PC-9 (cell line): ENCODE data around the gene CIAO2A. TPM values are rescaled to one million over a fixed set of nuclear protein-coding genes. Genes with fewer than 3 reads are reported as not detected.

Experiments used
- BruUV-seq: library from RNA; stranded (reverse); fragments of 400-500 nt; replicated peaks from 2 replicates; lab custom pipeline; 2021; lab: Mats Ljungman, UMichigan
- CTCF ChIA-PET: fragments of 300-600 bp; sonication (Branson Sonifier 250); formaldehyde crosslinking; loops from one replicate; lab custom pipeline; 2022; ENCODE audit warnings: antibody characterized with exemption; lab: Charles Lee
- POLR2A ChIA-PET: fragments of 300-600 bp; sonication (Branson Sonifier 250); formaldehyde crosslinking; loops from one replicate; lab custom pipeline; 2022; ENCODE audit warnings: antibody characterized with exemption; ENCODE audit not compliant: unreplicated experiment; lab: Charles Lee
- DNase-seq, 2 experiments: peaks; one replicate each; pipeline versions ENCODE4 v3.0.0 to v3.0.0-alpha.2; 2015 to 2022; ENCODE audit warnings: mixed read lengths in 1 of 2
- H2AFZ ChIP-seq: fragments of 200-600 bp; sonication (generic); 2 replicates; pipeline ENCODE4 v1.8.1; 2017; ENCODE audit warnings: antibody characterized with exemption
- H3F3A ChIP-seq: fragments of 200-600 bp; sonication (generic); 2 replicates; pipeline ENCODE4 v1.8.1; 2017; ENCODE audit warnings: antibody characterized with exemption, mild to moderate bottlenecking, low read depth; ENCODE audit not compliant: insufficient read depth
- H3K27ac ChIP-seq: fragments of 200-600 bp; sonication (generic); 2 replicates; pipeline ENCODE4 v1.6.1; 2016; ENCODE audit warnings: mixed run types
- H3K27me3 ChIP-seq: fragments of 200-600 bp; sonication (generic); 2 replicates; pipeline ENCODE4 v1.6.1; 2016; ENCODE audit warnings: low read depth, mixed run types; ENCODE audit not compliant: insufficient read depth
- H3K36me3 ChIP-seq: fragments of 200-600 bp; sonication (generic); 2 replicates; pipeline ENCODE4 v1.6.1; 2016; ENCODE audit warnings: low read depth, mixed run types
- H3K4me1 ChIP-seq: fragments of 200-600 bp; sonication (generic); replicated peaks from 2 replicates; pipeline ENCODE4 v1.6.1; 2016; ENCODE audit warnings: mixed run types; ENCODE audit not compliant: insufficient read depth
- H3K4me2 ChIP-seq: fragments of 200-600 bp; sonication (generic); 2 replicates; pipeline ENCODE4 v1.6.1; 2017; ENCODE audit warnings: mixed run types
- H3K4me3 ChIP-seq: fragments of 200-600 bp; sonication (generic); 2 replicates; pipeline ENCODE4 v1.6.1; 2016; ENCODE audit warnings: mixed run types
- H3K79me2 ChIP-seq: fragments of 200-600 bp; sonication (generic); 2 replicates; pipeline ENCODE4 v1.6.1; 2017; ENCODE audit warnings: low read depth, mixed run types
- H3K9me2 ChIP-seq: fragments of 200-600 bp; sonication (generic); 2 replicates; pipeline ENCODE4 v1.8.1; 2017; ENCODE audit warnings: mild to moderate bottlenecking; ENCODE audit not compliant: insufficient read depth
- H3K9me3 ChIP-seq: fragments of 200-600 bp; sonication (generic); 2 replicates; pipeline ENCODE4 v1.8.1; 2016; ENCODE audit warnings: low read depth; ENCODE audit not compliant: insufficient read depth
- H4K20me1 ChIP-seq: fragments of 200-600 bp; sonication (generic); 2 replicates; pipeline ENCODE4 v1.8.1; 2017; ENCODE audit not compliant: insufficient read depth
- EZH2 ChIP-seq: fragments of 200-600 bp; sonication (generic); IDR thresholded peaks from 2 replicates; pipeline ENCODE4 v1.8.0; 2017; ENCODE audit warnings: antibody characterized with exemption, low read depth
- intact Hi-C: fragments of 100-400 bp; cut with micrococcal nuclease; formaldehyde crosslinking; loops from one replicate; pipeline ENCODE4 v1.10.0; 2022; ENCODE audit not compliant: unreplicated experiment
- total RNA-seq: library from RNA; stranded (reverse); gene quantifications from 2 replicates; pipeline ENCODE4 v1.2.3, GENCODE V29; 2021
- TF ChIP-seq, protein P1 (sequence below): fragments of 200-600 bp; sonication (generic); conservative IDR thresholded peaks from 2 replicates; pipeline ENCODE4 v1.6.1; 2017; ENCODE audit warnings: mixed run types, antibody characterized with exemption, mild to moderate bottlenecking, moderate library complexity

CIAO2A gene
- total RNA-seq, 1 experiment from 2014 or later: 76.3 TPM

DNA sequence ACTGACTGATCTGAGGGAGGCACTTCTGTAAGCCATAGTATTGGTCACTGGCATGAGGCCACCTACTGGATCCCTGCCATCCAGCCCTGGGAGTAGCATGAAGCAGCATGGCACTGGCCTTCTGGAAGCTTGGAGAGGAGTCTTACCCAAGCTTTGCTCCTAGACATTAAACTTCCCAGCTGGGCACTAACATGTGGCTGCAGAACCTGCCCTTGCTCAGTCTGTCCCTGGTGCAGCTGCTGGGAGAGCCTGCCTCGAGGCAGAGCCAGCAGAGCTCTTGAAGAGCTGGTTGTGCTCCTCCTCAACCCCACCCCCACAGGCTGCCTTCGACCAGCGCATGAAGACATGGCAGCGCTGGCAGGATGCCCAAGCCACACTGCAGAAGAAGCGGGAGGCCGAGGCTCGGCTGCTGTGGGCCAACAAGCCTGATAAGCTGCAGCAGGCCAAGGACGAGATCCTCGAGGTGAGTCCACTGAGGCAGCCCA is 40.7 kb upstream of the CIAO2A start:
- no peak for DNase-seq
- Histone ChIP-seq H3K4me3 (no peak overlapping the region), H3K9me3 (no peaks in the 10 kb centered on the region), H3K36me3 (no peaks in the 10 kb centered on the region), H3K4me2 (no peak overlapping the region), H3K79me2 (no peaks in the 10 kb centered on the region), H3K9me2 (no peaks in the 10 kb centered on the region), H4K20me1 (no peaks in the 10 kb centered on the region), H3F3A (no peaks in the 10 kb centered on the region), H3K27ac (no peak overlapping the region), H2AFZ (no peak overlapping the region), H3K4me1 (no peaks in the 10 kb centered on the region), H3K27me3 (no peaks in the 10 kb centered on the region)
- BruUV-seq: no TSS peak
- intact Hi-C loops: no loop called here
- ChIA-PET CTCF (no interaction called here), POLR2A (no interaction called here)
- TF ChIP-seq, protein P1, sequence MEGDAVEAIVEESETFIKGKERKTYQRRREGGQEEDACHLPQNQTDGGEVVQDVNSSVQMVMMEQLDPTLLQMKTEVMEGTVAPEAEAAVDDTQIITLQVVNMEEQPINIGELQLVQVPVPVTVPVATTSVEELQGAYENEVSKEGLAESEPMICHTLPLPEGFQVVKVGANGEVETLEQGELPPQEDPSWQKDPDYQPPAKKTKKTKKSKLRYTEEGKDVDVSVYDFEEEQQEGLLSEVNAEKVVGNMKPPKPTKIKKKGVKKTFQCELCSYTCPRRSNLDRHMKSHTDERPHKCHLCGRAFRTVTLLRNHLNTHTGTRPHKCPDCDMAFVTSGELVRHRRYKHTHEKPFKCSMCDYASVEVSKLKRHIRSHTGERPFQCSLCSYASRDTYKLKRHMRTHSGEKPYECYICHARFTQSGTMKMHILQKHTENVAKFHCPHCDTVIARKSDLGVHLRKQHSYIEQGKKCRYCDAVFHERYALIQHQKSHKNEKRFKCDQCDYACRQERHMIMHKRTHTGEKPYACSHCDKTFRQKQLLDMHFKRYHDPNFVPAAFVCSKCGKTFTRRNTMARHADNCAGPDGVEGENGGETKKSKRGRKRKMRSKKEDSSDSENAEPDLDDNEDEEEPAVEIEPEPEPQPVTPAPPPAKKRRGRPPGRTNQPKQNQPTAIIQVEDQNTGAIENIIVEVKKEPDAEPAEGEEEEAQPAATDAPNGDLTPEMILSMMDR: no peak
- TF ChIP-seq EZH2: no peak

DNA sequence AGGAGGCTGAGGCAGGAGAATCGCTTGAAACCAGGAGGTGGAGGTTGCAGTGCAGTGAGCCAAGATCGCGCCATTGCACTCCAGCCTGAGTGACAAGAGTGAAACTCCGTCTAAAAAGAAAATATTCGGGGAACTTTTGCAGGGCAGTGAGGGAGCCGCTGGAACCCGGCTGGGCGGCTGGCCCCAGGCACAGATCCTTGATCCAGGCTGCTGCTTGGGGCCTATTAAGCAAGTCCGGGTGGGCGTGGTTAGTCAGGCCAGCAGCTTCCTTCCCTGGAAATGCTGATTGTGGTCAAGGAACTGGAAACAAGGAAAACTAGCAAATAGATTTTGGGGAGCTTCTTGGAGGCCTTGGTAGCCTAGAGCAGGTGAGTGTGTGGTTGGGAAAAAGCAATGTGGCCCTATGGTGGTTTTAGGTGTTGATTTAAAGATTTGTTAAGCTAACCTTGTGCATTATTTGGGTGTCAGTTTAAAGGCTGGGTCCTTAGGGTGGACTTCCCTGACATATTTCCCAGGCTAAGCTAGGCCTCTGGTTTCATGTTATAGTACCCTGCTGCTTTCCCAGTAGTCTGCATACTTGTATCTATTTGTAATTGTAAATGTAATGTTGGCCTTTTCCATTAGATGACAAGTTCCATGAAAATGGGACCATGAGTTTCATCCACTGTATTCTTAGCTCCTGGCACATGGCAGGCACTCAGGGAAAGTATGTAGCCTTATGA is 40.1 kb upstream of the CIAO2A start:
- ChIA-PET POLR2A (no interaction called here), CTCF (no interaction called here)
- no peak overlapping the region for H3K4me2 ChIP-seq
- no peaks in the 10 kb centered on the region for H3K36me3 ChIP-seq
- H2AFZ ChIP-seq: no peak overlapping the region
- no peaks in the 10 kb centered on the region for H4K20me1 ChIP-seq
- TF ChIP-seq EZH2: no peak
- TF ChIP-seq, protein P1: no peak
- no peak for DNase-seq
- H3K4me1 ChIP-seq: no peaks in the 10 kb centered on the region
- no peaks in the 10 kb centered on the region for H3K79me2 ChIP-seq
- H3K4me3 ChIP-seq: no peak overlapping the region
- no peak overlapping the region for H3K27ac ChIP-seq
- intact Hi-C loops: no loop called here
- H3K27me3 ChIP-seq: no peaks in the 10 kb centered on the region
- no peaks in the 10 kb centered on the region for H3K9me3 ChIP-seq
- H3K9me2 ChIP-seq: no peaks in the 10 kb centered on the region
- TSS peak; percentile 14 for BruUV-seq
- H3F3A ChIP-seq: no peaks in the 10 kb centered on the region

DNA sequence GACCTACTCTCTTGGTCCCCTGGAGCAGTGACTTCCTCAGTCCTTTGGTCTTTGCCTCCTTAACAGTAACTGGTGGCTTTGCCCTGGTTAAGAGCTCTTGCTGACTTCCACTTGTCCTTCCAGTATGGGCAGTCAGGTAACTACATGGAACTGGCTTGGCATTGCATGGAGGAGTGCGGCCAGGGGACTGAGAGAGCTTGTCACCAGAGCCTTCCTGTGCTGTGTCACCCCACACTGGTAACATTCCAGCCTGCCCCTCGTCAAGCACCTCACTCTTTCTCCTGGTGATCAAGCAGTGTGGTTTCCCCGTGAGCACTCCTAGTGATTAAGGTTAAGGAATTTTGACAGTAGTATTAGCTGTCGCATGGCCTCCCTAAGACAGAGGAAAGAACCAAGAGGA is 38.6 kb upstream of the CIAO2A start:
- BruUV-seq: no TSS peak
- Histone ChIP-seq H3F3A (no peaks in the 10 kb centered on the region), H3K4me2 (no peak overlapping the region), H3K79me2 (no peaks in the 10 kb centered on the region), H2AFZ (no peak overlapping the region), H3K27me3 (no peaks in the 10 kb centered on the region), H4K20me1 (no peaks in the 10 kb centered on the region), H3K9me3 (no peaks in the 10 kb centered on the region), H3K9me2 (no peaks in the 10 kb centered on the region), H3K4me1 (no peaks in the 10 kb centered on the region), H3K27ac (no peak overlapping the region), H3K36me3 (no peaks in the 10 kb centered on the region), H3K4me3 (no peak overlapping the region)
- no peak for TF ChIP-seq EZH2
- TF ChIP-seq, protein P1: no peak
- DNase-seq: no peak
- intact Hi-C loops: no loop called here
- CTCF ChIA-PET: no interaction called here
- POLR2A ChIA-PET: no interaction called here
